Vagina (tissue), 2 donors: ENCODE data around the gene AFF3.

Source experiments
- CTCF ChIP-seq, 3 experiments: fragments of 450-650 bp in 2 of 3; fragments of 200-600 bp in 1 of 3; sonication (generic) in 1 of 3; IDR thresholded peaks; one replicate each; pipeline ENCODE4 v1.5.1; 2017 to 2019; ENCODE audit warnings: antibody characterized with exemption in 3 of 3, mild to moderate bottlenecking in 2 of 3, moderate library complexity in 2 of 3
- POLR2A ChIP-seq, 2 donors: fragments of 450-650 bp; IDR thresholded peaks; one replicate each; pipeline ENCODE4 v1.6.1; 2017; ENCODE audit warnings: antibody characterized with exemption in 2 of 2, mild to moderate bottlenecking in 2 of 2, moderate library complexity in 2 of 2
- POLR2AphosphoS5 ChIP-seq, 2 donors: sonication (generic); formaldehyde crosslinking; IDR thresholded peaks; one replicate each; pipeline ENCODE4 v1.9.0; 2017; ENCODE audit warnings: antibody characterized with exemption in 2 of 2, mild to moderate bottlenecking in 2 of 2, low read depth in 1 of 2; ENCODE audit not compliant: insufficient read depth in 1 of 2

- no peak for TF ChIP-seq POLR2A (IDR thresholded peaks at IDR 0.05)
- no peak for TF ChIP-seq CTCF (IDR thresholded peaks at IDR 0.05)
- TF ChIP-seq POLR2AphosphoS5 (IDR thresholded peaks at IDR 0.05; ENCODE audit: insufficient read depth in 1 of 2, low read depth in 1 of 2): no peak
Observed at GRCh38 chr2:99787769-99788382, 354.5 kb downstream of the AFF3 start.
